Measurements from ENCODE around the gene CA4.
"Not testable (repeated sequence)": the region's sequence is repeated elsewhere in the genome, so short reads cannot be mapped to it uniquely, and the experiment has no call there.

The CA4 gene

GRCh38 chr17:60176763-60177162 is 27.0 kb downstream of the CA4 start:
- not testable (repeated sequence) for DNase-seq (ENCODE audit: low read depth)

GRCh38 chr17:60178180-60178579 is 28.4 kb downstream of the CA4 start:
- DNase-seq (ENCODE audit: low read depth), result not testable (repeated sequence)

- not testable (repeated sequence) for DNase-seq (ENCODE audit: low read depth)
Measured at GRCh38 chr17:60180380-60180779, 30.6 kb downstream of the CA4 start.

- DNase-seq (ENCODE audit: low read depth), result not testable (repeated sequence)
Measured at GRCh38 chr17:60186372-60186771, 36.6 kb downstream of the CA4 start.

- DNase-seq (ENCODE audit: low read depth), result not testable (repeated sequence)
Measured at GRCh38 chr17:60186846-60187745, 37.3 kb downstream of the CA4 start.

GRCh38 chr17:60188759-60189158 is 39.0 kb downstream of the CA4 start:
- DNase-seq (ENCODE audit: low read depth), result no peak

- not testable (repeated sequence) for DNase-seq (ENCODE audit: low read depth)
Measured at GRCh38 chr17:60190032-60190431, 40.3 kb downstream of the CA4 start.

- not testable (repeated sequence) for DNase-seq (ENCODE audit: low read depth)
Measured at GRCh38 chr17:60193032-60193431, 43.3 kb downstream of the CA4 start.

GRCh38 chr17:60193482-60193881 is 43.7 kb downstream of the CA4 start:
- no peak for DNase-seq (ENCODE audit: low read depth)

- DNase-seq (ENCODE audit: low read depth), result not testable (repeated sequence)
Measured at GRCh38 chr17:60194141-60194540, 44.4 kb downstream of the CA4 start.

GRCh38 chr17:60198630-60199029 is 48.9 kb downstream of the CA4 start:
- DNase-seq (ENCODE audit: low read depth), result not testable (repeated sequence)

GRCh38 chr17:60205782-60206181 is 56.0 kb downstream of the CA4 start:
- not testable (repeated sequence) for DNase-seq (ENCODE audit: low read depth)

GRCh38 chr17:60208302-60208701 is 58.5 kb downstream of the CA4 start:
- not testable (repeated sequence) for DNase-seq (ENCODE audit: low read depth)
